Embryonic facial prominence (tissue), 1 donor: Measurements from ENCODE around the gene SRGAP2B.
"Not testable (repeated sequence)": the region's sequence is repeated elsewhere in the genome, so short reads cannot be mapped to it uniquely, and the experiment has no call there.

ENCODE experiments used
- DNase-seq: peaks from one replicate; pipeline ENCODE4 v3.0.0-alpha.2; 2016; ENCODE audit errors: extremely low spot score

SRGAP2B gene

DNA sequence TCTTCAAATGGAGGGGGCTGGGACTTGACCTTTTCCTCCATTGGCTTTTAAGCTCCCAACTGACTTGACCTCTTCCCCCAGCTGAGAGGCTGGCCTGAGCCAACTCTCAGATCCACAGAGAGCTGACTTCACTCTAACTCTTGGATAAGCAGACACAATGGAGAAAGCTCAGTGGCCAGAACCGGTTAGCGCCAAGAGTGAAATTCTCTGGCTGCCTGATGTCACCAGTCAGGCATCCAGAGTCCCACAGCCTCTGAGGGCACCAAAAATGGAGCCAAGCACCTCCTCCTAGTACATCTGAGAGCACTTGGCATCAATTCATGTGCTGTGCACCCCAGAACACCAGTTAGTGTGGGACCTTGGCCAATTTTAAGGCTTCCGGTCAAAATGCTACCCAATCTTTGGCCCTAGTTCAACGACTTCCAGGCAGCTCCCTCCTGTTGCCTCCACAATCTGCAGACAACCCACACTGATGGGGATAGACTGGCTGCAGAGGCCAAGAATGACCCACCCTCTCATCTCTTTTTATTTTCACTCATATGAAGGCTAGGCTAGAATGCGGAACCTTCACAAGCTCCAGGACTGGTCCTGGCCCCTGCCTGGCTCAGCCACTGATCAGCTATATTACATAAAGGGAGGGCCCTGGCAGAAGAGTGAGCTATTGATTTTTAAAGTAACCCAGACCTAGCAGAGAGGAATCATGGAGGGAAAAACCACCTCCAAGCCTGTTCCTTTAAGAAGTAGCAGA is 200.5 kb downstream of the SRGAP2B start:
- not testable (repeated sequence) for DNase-seq

DNA sequence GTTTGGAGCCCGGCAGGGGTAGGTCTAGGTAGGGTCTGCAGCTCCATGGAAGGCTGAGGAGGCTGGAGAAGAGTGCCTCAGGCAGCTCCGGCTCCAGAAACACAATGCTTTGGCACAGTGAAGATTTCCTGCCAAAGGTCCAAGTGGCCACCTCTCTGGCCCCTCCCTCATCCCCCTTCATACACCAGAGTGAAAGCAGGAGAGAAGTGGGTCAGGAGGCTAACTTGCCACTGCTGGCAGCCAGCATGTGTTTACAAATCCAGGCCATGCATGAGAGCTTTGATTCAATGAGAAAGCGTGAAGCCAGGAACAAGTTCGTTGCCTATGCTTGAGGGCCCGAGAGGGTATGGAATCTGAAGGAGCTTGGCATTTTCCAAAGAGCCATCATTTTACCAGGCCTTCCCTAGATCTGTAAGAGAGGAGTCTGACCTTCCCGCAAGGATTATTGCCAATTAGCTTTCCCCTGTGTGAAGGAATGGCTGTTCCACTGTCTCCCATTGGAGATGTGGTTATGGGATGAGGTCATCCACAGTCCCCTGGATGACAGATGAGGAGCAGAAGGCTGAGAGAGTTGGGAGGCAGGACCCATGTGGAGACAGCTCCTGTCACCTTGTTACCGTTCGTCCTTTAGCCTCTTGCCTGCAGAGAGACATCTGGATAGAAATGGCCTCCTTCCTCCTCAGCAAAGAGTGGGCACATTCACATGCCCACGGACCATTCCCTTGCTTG is 201.3 kb downstream of the SRGAP2B start:
- DNase-seq: not testable (repeated sequence)

GRCh38 chr1:144893062-144893461 is 202.1 kb downstream of the SRGAP2B start:
- DNase-seq: not testable (repeated sequence)

- not testable (repeated sequence) for DNase-seq
Measured at GRCh38 chr1:144889450-144890115, 205.5 kb downstream of the SRGAP2B start.

DNA sequence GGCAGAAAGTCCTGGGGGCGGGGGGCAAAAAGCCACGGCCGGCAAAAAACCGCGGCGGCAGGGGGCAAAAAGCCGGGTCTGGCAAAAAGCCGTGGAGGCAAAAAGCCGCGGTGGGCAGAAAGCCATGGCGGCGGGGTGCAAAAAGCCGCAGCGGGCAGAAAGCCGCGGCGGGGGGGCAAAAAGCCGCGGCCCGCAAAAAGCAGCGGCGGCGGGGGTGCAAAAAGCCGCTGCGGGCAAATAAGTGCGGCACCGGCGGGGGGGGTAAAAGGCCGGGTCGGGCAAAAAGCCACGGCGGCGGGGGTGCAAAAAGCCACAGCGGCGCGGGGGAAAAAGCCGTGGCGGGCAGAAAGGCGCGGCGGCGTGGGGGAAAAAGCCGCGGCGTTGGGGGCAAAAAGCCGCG is 212.1 kb downstream of the SRGAP2B start:
- DNase-seq: not testable (repeated sequence)

DNA sequence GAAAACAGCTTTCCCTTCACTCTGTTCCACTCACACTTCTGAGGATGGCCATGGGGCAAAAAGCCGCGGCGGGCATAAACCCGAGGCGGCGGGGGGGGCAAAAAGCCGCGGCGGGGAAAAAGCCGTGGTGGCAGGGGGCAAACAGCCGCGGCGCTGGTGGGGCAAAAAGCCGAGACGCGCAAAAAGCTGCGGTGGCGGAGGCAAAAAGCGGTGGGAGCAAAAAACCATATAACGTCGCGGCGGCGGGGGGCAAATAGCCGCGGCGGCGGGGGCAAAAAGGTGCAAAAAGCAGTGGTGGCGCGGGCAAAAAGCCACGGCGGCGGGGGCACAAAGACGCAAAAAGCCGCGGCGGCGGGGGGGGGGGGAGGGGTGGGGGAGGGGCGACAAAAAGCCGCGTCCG is 212.8 kb downstream of the SRGAP2B start:
- DNase-seq: not testable (repeated sequence)

GRCh38 chr1:144858607-144859006 is 236.5 kb downstream of the SRGAP2B start:
- DNase-seq: not testable (repeated sequence)
